OCI-LY3 (cell line): ENCODE measurements around the gene DNMT3L.

Experiments
- H2AFZ ChIP-seq: fragments of 200-600, 300-600 bp; shearing (Covaris generic); 2 replicates; pipeline ENCODE4 v1.6.0; 2014; ENCODE audit warnings: antibody characterized with exemption, low read depth, low read length
- H3K27ac ChIP-seq: fragments of 200-600, 300-600 bp; sonication (generic); 2 replicates; pipeline ENCODE4 v1.5.1; 2014; ENCODE audit warnings: mild to moderate bottlenecking, low read length, moderate library complexity, mixed read lengths
- H3K27me3 ChIP-seq: fragments of 200-600, 300-600 bp; sonication (generic); 2 replicates; pipeline ENCODE4 v1.6.1; 2014; ENCODE audit warnings: low read depth, low read length, mixed read lengths
- H3K36me3 ChIP-seq: fragments of 200-600, 300-600 bp; sonication (generic); replicated peaks from 2 replicates; pipeline ENCODE3; 2014; ENCODE audit warnings: low read depth, low read length, mixed read lengths
- H3K4me1 ChIP-seq: fragments of 300-600, 200-600 bp; sonication (generic); 2 replicates; pipeline ENCODE4 v1.6.1; 2014; ENCODE audit warnings: low read length, mixed read lengths
- H3K4me2 ChIP-seq: fragments of 200-600, 300-600 bp; sonication (generic); 2 replicates; pipeline ENCODE4 v1.6.1; 2014; ENCODE audit warnings: low read length, mixed read lengths
- H3K4me3 ChIP-seq: fragments of 300-600, 200-600 bp; sonication (generic); 2 replicates; pipeline ENCODE4 v1.5.1; 2014; ENCODE audit warnings: antibody characterized with exemption, mild to moderate bottlenecking, low read length, moderate library complexity
- H3K79me2 ChIP-seq: fragments of 300-600, 200-600 bp; shearing (Covaris generic); 2 replicates; pipeline ENCODE4 v1.6.1; 2014; ENCODE audit warnings: mild to moderate bottlenecking, low read length, mixed read lengths
- H3K9ac ChIP-seq: fragments of 300-600, 200-600 bp; shearing (Covaris generic); 2 replicates; pipeline ENCODE4 v1.6.0; 2014; ENCODE audit warnings: mild to moderate bottlenecking, low read length, moderate library complexity
- H3K9me3 ChIP-seq: fragments of 200-600, 300-600 bp; shearing (Covaris generic); 2 replicates; pipeline ENCODE4 v1.6.1; 2014; ENCODE audit warnings: low read length, mixed read lengths; ENCODE audit not compliant: insufficient read depth
- H4K20me1 ChIP-seq: fragments of 200-600, 300-600 bp; sonication (generic); 2 replicates; pipeline ENCODE4 v1.6.1; 2016; ENCODE audit warnings: low read length, mixed read lengths; ENCODE audit not compliant: insufficient read depth
- EZH2phosphoT487 ChIP-seq: fragments of 200-600 bp; shearing (Covaris generic); IDR thresholded peaks from 2 replicates; pipeline ENCODE4 v1.6.1; 2018; ENCODE audit warnings: antibody characterized with exemption, mixed run types, low read depth
- TF ChIP-seq, protein P1 (sequence below): fragments of 200-600, 300-600 bp; sonication (generic); IDR thresholded peaks from 2 replicates; pipeline ENCODE4 v1.5.1; 2014; ENCODE audit warnings: antibody characterized with exemption, low read length, low read depth

Gene DNMT3L

DNA sequence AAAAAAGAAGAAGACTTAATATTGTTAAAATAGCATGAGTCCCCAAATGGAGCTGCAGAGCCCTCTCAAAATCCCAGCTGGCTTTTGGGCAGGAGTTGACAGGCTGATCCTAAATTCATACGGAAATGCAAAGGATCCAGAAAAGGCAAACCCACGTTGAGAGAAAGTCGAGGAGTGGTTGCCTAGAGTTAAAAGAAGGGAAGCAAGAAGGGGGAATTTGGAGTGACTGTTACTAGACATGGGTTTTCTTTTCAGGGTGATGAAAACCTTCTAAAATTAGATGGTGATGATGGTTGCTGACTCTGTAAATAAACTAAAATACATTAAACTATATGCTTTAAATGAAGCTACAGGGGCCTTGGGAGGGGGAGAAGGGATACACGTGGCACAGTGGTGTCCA is 1.6 kb downstream of the DNMT3L start:
- Histone ChIP-seq H3K4me1 (no peaks in the 10 kb centered on the region), H3K4me3 (no peak overlapping the region), H3K9ac (no peak overlapping the region), H2AFZ (no peak overlapping the region), H3K36me3 (no peaks in the 10 kb centered on the region), H3K79me2 (no peaks in the 10 kb centered on the region), H3K27me3 (peaks cover 4% of the 10 kb centered on the region; the same call in 1 of the 2 replicates), H3K9me3 (no peaks in the 10 kb centered on the region), H3K4me2 (no peak overlapping the region), H4K20me1 (no peaks in the 10 kb centered on the region), H3K27ac (no peak overlapping the region)
- TF ChIP-seq, protein P1, sequence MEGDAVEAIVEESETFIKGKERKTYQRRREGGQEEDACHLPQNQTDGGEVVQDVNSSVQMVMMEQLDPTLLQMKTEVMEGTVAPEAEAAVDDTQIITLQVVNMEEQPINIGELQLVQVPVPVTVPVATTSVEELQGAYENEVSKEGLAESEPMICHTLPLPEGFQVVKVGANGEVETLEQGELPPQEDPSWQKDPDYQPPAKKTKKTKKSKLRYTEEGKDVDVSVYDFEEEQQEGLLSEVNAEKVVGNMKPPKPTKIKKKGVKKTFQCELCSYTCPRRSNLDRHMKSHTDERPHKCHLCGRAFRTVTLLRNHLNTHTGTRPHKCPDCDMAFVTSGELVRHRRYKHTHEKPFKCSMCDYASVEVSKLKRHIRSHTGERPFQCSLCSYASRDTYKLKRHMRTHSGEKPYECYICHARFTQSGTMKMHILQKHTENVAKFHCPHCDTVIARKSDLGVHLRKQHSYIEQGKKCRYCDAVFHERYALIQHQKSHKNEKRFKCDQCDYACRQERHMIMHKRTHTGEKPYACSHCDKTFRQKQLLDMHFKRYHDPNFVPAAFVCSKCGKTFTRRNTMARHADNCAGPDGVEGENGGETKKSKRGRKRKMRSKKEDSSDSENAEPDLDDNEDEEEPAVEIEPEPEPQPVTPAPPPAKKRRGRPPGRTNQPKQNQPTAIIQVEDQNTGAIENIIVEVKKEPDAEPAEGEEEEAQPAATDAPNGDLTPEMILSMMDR, result no peak
- no peak for TF ChIP-seq EZH2phosphoT487

DNA sequence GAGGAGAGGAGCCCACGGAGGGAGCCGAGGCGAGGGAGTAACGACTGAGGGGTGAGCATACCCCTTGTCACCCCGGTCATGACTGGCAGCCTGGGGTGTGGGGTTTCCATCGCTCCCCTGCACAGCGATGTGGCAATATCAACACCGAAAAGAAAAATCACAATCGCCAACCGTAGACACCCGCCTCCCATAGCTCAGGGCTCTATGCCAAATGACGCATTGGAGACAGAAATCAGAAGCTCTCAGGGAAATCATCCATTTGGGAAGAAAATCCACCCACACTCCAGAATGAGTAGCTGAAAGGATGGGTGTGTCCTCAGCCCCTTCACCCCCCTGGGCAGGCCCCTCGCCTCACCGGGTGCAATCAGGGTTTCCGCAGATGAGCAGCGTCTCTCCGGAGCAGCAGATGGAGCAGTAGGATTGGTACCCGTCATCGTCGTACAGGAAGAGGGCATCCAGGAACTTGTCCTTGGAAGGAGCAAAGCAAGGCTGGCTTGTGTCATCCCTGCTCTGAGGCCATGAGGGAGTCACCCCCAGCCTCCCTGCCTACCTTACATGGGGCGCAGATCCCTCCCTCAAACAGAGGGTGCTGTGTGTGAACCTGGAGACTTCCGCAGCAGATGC is 2.5 kb downstream of the DNMT3L start:
- no peak overlapping the region for H3K4me3 ChIP-seq
- no peak overlapping the region for H3K27ac ChIP-seq
- no peaks in the 10 kb centered on the region for H4K20me1 ChIP-seq
- TF ChIP-seq, protein P1, result no peak
- TF ChIP-seq EZH2phosphoT487, result no peak
- no peaks in the 10 kb centered on the region for H3K9me3 ChIP-seq
- H2AFZ ChIP-seq, result no peak overlapping the region
- no peaks in the 10 kb centered on the region for H3K36me3 ChIP-seq
- H3K9ac ChIP-seq, result no peak overlapping the region
- no peaks in the 10 kb centered on the region for H3K4me1 ChIP-seq
- no peak overlapping the region for H3K4me2 ChIP-seq
- H3K79me2 ChIP-seq, result no peaks in the 10 kb centered on the region
- H3K27me3 ChIP-seq, result peaks cover 4% of the 10 kb centered on the region; the same call in 1 of the 2 replicates

DNA sequence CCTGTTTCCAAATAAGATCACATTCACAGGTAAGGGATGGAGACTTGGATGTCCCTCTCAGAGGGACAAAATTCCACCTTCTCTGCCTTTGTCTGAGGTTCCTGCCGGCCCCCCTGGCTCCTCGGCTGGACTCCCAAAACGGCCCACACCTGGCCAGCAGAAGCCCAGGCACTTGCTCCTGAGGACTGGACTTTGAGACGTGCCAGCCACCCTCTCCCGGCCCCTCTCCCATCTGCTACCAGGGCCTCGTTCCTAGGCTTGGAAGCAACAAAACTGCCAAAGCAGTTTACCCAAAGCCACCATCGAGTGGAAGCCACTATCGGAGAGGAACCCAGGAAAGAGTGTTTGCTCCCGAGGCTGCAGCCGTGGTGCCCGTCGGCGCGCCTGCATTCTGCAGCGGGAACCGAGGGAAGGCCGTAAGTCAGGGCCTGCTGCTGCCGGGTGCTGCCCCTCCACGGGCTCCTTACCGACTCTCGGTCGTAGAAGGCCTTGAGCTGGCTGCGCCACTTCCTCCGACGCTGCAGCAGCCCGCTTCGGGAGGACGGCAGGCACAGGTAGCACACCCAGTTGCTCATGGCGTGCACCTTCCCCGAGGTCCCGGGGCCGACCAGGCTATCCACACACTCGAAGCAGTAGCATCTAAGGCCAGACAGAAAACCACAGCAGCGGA is 3.5 kb downstream of the DNMT3L start:
- Histone ChIP-seq H3K9ac (no peak overlapping the region), H3K27ac (no peak overlapping the region), H3K36me3 (no peaks in the 10 kb centered on the region), H3K9me3 (no peaks in the 10 kb centered on the region), H4K20me1 (no peaks in the 10 kb centered on the region), H3K4me2 (no peak overlapping the region), H3K79me2 (no peaks in the 10 kb centered on the region), H2AFZ (no peak overlapping the region), H3K27me3 (peaks cover 4% of the 10 kb centered on the region; the same call in 1 of the 2 replicates), H3K4me3 (no peak overlapping the region), H3K4me1 (no peaks in the 10 kb centered on the region)
- TF ChIP-seq, protein P1, result no peak
- TF ChIP-seq EZH2phosphoT487, result no peak

DNA sequence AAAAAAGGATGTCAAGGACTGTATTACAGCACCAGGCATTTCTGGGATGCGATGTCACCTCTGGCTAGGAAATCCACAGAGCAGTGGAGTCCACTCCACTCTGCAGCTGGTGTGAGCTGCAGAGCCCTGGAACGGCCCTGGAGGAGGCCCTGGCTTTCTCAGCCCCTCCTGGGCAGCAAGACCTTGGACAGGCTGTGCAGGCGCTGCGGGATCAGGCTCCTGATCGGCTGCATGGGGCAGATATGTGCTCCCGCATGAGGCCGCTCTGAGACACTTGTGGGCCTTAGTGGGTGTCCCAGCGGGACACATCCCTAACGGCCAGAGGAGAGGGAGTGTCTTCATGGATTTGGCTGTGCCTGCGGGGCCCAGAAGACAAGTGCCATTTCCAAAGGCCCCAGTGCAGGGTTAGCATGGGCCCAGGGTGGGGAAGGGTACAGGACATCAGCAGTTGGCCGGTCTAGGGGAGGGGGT is 6.2 kb downstream of the DNMT3L start:
- Histone ChIP-seq H3K27me3 (no peaks in the 10 kb centered on the region), H3K27ac (no peak overlapping the region), H3K79me2 (no peaks in the 10 kb centered on the region), H4K20me1 (no peaks in the 10 kb centered on the region), H3K4me1 (no peaks in the 10 kb centered on the region), H3K4me3 (no peak overlapping the region), H3K36me3 (no peaks in the 10 kb centered on the region), H2AFZ (no peak overlapping the region), H3K9me3 (no peaks in the 10 kb centered on the region), H3K9ac (no peak overlapping the region), H3K4me2 (no peak overlapping the region)
- no peak for TF ChIP-seq EZH2phosphoT487
- TF ChIP-seq, protein P1, result no peak
